Ishikawa (cell line): Measurements from ENCODE around the gene SBNO1.

Experiments used
- CREB1 ChIP-seq: IDR thresholded peaks from 2 replicates; pipeline ENCODE4 v1.6.1; 2012; ENCODE audit warnings: low read depth
- MAX ChIP-seq: IDR thresholded peaks from 2 replicates; pipeline ENCODE4 v1.6.1; 2012
- RAD21 ChIP-seq: IDR thresholded peaks from 2 replicates; pipeline ENCODE4 v1.6.1; 2012; ENCODE audit warnings: low read depth
- REST ChIP-seq: IDR thresholded peaks from 2 replicates; pipeline ENCODE4 v1.6.1; 2012; ENCODE audit warnings: low read depth, mild to moderate bottlenecking
- TAF1 ChIP-seq: IDR thresholded peaks from 2 replicates; pipeline ENCODE4 v1.6.1; 2012; ENCODE audit warnings: low read depth, mild to moderate bottlenecking
- YY1 ChIP-seq: IDR thresholded peaks from 2 replicates; pipeline ENCODE4 v1.6.1; 2012; ENCODE audit warnings: low read depth

- TF ChIP-seq MAX: no peak
- no peak for TF ChIP-seq RAD21
- TF ChIP-seq REST: no peak
- no peak for TF ChIP-seq TAF1
- no peak for TF ChIP-seq CREB1
- TF ChIP-seq YY1: no peak
Measured at GRCh38 chr12:123269896-123270213, 94.8 kb downstream of the SBNO1 start.
